ENCODE results near the gene CYP2W1. TPM values are rescaled to one million over a fixed set of nuclear protein-coding genes. Genes with fewer than 3 reads are reported as not detected.

Gene CYP2W1
- total RNA-seq, 1 experiment from 2014 or later, result not detected

GRCh38 chr7:985915-986741 is 3.1 kb downstream of the CYP2W1 start:
- CTCF ChIA-PET, result no interaction called here
- no TSS peak for BruUV-seq (replicated peaks)
- intact Hi-C loops (cut with micrococcal nuclease), result no loop called here
- ATAC-seq (no peak), DNase-seq (ENCODE audit: low read depth, low spot score) (no peak)
- Histone ChIP-seq H3K36me3 (ENCODE audit: control insufficient read depth in 1 of 2, insufficient read depth in 2 of 2, low read length in 2 of 2) (no peaks in the 10 kb centered on the region), H3K4me1 (ENCODE audit: control insufficient read depth in 1 of 2, insufficient read depth in 2 of 2, low read length in 2 of 2) (peaks cover 2 to 15% of the 10 kb centered on the region in 2 experiments; a peak in 1 of 4 replicates), H3K9ac (ENCODE audit: low read length) (no peak overlapping the region), H3K9me2 (ENCODE audit: insufficient read depth) (no peaks in the 10 kb centered on the region), H3K27ac (ENCODE audit: low read depth, low read length) (no peak overlapping the region), H3K9me3 (ENCODE audit: control insufficient read depth in 1 of 2, insufficient read depth in 1 of 2, low read depth in 1 of 2, low read length in 2 of 2) (no peaks in the 10 kb centered on the region), H3K4me2 (ENCODE audit: low read length) (no peak overlapping the region), H3K79me2 (ENCODE audit: insufficient read depth, low read length) (no peaks in the 10 kb centered on the region), H3K4me3 (replicated peaks in 1 of 2; ENCODE audit: low read depth in 1 of 2, low read length in 2 of 2) (no peak overlapping the region), H4K20me1 (ENCODE audit: insufficient read depth) (no peaks in the 10 kb centered on the region), H3K27me3 (ENCODE audit: insufficient read depth, low read length) (no peaks in the 10 kb centered on the region), H2AFZ (ENCODE audit: low read depth, low read length, poor library complexity, severe bottlenecking) (no peak overlapping the region)
- RAD21 ChIA-PET (ENCODE audit: low non-redundant PET in 1 of 2, low total read pairs in 2 of 2, uncharacterized antibody in 2 of 2, unreplicated experiment in 2 of 2), result no interaction called here
- POLR2A ChIA-PET, result no interaction called here
- no peak for TF ChIP-seq REST (IDR thresholded peaks at IDR 0.05; ENCODE audit: low read depth)
